A673 (cell line): ENCODE measurements around the gene FCMR. TPM values are rescaled to one million over a fixed set of nuclear protein-coding genes. Genes with fewer than 3 reads are reported as not detected.

Experiments used
- BruUV-seq: library from RNA; stranded (reverse); fragments of 400-500 nt; replicated peaks from 2 replicates; lab custom pipeline; 2021; lab: Mats Ljungman, UMichigan
- CTCF ChIA-PET: fragments of 300-600 bp; sonication (Branson Sonifier 250); formaldehyde crosslinking; loops from one replicate; lab custom pipeline; 2022; ENCODE audit warnings: antibody characterized with exemption; lab: Charles Lee
- POLR2A ChIA-PET: fragments of 300-600 bp; sonication (Branson Sonifier 250); formaldehyde crosslinking; loops from one replicate; lab custom pipeline; 2022; ENCODE audit warnings: antibody characterized with exemption; ENCODE audit not compliant: low non-redundant PET; lab: Charles Lee
- DNase-seq: peaks from one replicate; pipeline ENCODE4 v3.0.0-alpha.2; 2015; ENCODE audit warnings: low spot score
- H3K27ac ChIP-seq: fragments of 200-600 bp; sonication (generic); 2 replicates; pipeline ENCODE4 v1.5.1; 2016; ENCODE audit warnings: mixed run types, low read depth, mild to moderate bottlenecking, mixed read lengths, antibody characterized with exemption, low read length; ENCODE audit not compliant: poor library complexity, severe bottlenecking
- H3K27me3 ChIP-seq: fragments of 200-600 bp; sonication (generic); replicated peaks from 2 replicates; pipeline ENCODE4 v1.6.1; 2017; ENCODE audit warnings: mixed run types, low read depth, mild to moderate bottlenecking, mixed read lengths, antibody characterized with exemption, low read length; ENCODE audit not compliant: insufficient read depth, poor library complexity
- H3K36me3 ChIP-seq: fragments of 200-600 bp; sonication (generic); 2 replicates; pipeline ENCODE4 v1.6.1; 2016; ENCODE audit warnings: mixed run types, mild to moderate bottlenecking, mixed read lengths, antibody characterized with exemption, low read length; ENCODE audit not compliant: insufficient read depth, poor library complexity, severe bottlenecking
- H3K4me1 ChIP-seq: fragments of 200-600 bp; sonication (generic); 2 replicates; pipeline ENCODE4 v1.6.1; 2017; ENCODE audit warnings: mixed run types, mild to moderate bottlenecking, mixed read lengths, antibody characterized with exemption, low read length; ENCODE audit not compliant: insufficient read depth, poor library complexity, severe bottlenecking
- H3K4me3 ChIP-seq: fragments of 200-600 bp; sonication (generic); 2 replicates; pipeline ENCODE4 v1.5.1; 2016; ENCODE audit warnings: low read depth, mixed run types, mild to moderate bottlenecking, mixed read lengths, low read length; ENCODE audit not compliant: poor library complexity, severe bottlenecking
- H3K9me3 ChIP-seq: fragments of 200-600 bp; sonication (generic); 2 replicates; pipeline ENCODE4 v1.6.1; 2016; ENCODE audit warnings: mixed run types, low read depth, mild to moderate bottlenecking, mixed read lengths, antibody characterized with exemption, low read length; ENCODE audit not compliant: poor library complexity, severe bottlenecking
- CTCF ChIP-seq: fragments of 300-800, 200-600 bp; sonication (generic); conservative IDR thresholded peaks from 2 replicates; pipeline ENCODE4 v1.5.1; 2017; ENCODE audit warnings: low read depth, mild to moderate bottlenecking, antibody characterized with exemption, low read length, moderate library complexity, mixed read lengths
- EZH2 ChIP-seq: fragments of 200-600 bp; sonication (generic); IDR thresholded peaks from 2 replicates; pipeline ENCODE4 v1.6.1; 2017; ENCODE audit warnings: borderline replicate concordance, low read depth, mild to moderate bottlenecking, mixed read lengths, antibody characterized with exemption, low read length; ENCODE audit not compliant: poor library complexity, severe bottlenecking
- intact Hi-C: fragments of 100-400 bp; cut with micrococcal nuclease; formaldehyde crosslinking; loops from one replicate; pipeline ENCODE4 v1.10.0; 2022; ENCODE audit not compliant: unreplicated experiment
- total RNA-seq: library from RNA; stranded (reverse); gene quantifications from 2 replicates; pipeline ENCODE4 v1.2.3, GENCODE V29; 2021

The FCMR gene
- total RNA-seq, 1 experiment from 2014 or later: not detected

DNA sequence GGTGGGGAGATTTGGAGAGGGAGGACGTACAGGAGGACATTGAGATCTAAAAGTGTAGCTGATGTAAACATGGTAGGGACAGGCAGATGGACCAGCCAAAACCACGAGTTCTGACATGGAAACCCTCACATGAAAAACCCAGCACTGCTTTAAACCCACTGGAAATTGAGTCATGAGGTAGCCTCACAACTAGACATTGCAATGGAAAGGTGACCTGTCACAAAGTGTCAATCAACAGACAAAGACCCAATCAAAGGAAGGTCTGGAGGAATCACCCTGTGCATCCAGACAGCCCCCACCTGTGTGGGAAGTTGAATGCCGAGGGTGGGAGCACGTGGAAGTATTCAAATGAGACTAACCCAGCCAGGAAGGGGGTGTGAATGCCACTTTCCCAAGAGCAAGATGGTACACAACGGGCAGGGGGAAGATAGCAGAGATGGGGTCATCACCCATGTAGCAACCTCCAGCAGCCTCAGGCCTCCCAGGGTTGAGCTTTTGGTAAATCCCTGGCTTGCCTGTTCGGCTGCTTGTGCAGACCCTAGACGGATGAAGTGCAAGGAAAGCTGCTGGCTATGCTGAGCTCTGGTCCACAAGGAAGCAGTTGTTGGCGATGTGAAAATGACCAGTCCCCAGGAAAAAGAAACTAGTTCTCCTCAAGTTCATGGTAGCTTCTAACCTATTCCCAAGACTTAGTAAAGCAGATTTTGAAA, 5.6 kb downstream of the FCMR start:
- no peak for TF ChIP-seq EZH2
- no peak for TF ChIP-seq CTCF
- ChIA-PET POLR2A (no interaction called here), CTCF (interaction anchor here (0.6 to 0.8 kb wide), 2 partner anchors 181 to 435 kb away, joined by 3 to 4 read pairs; no protein-coding TSS in a partner anchor)
- DNase-seq: no peak
- no TSS peak for BruUV-seq
- H3K4me3 ChIP-seq: no peak overlapping the region
- no peak overlapping the region for H3K27ac ChIP-seq
- H3K4me1 ChIP-seq: no peaks in the 10 kb centered on the region
- H3K27me3 ChIP-seq: no peaks in the 10 kb centered on the region
- intact Hi-C loops: loop anchor here (5.0 kb wide), 1 partner anchor 161 kb away; no protein-coding TSS in a partner anchor
- H3K9me3 ChIP-seq: no peaks in the 10 kb centered on the region
- H3K36me3 ChIP-seq: no peaks in the 10 kb centered on the region

DNA sequence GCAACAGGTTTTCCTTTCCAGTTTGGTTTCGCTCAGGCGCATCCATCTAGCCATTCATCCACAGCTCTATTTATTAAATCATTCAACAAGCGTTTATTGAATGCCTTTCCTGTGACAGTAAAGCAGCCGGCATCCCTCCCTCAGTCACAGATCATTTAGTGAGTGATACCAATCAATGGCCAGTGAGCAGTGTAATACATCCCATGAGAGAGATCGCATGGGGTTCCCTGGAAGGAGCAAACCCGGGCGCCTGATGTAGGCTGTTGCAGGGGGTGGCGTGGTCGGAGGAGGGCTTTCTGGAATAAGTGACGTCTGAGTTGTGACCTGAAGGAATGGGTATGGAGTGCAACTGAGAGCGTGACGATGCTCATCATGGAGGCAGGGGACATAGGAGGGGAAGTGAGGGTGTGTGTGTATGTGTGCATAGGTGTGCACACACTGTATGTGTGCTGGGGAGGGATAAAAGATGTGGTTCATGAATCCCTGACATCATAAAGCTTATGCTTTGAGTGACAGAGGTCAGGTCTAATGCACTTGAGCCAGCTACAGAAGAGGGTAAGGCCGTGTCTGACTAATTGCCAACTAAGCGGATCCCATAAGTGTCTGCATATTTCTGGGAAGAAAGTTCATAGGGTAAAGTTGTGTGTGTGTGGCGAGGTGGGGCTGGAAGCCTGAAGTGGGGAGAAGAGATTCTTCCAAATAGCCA, 6.6 kb downstream of the FCMR start:
- H3K36me3 ChIP-seq: no peaks in the 10 kb centered on the region
- no peaks in the 10 kb centered on the region for H3K9me3 ChIP-seq
- intact Hi-C loops: loop anchor here (5.0 kb wide), 1 partner anchor 162 kb away; no protein-coding TSS in a partner anchor
- DNase-seq: no peak
- no TSS peak for BruUV-seq
- no peak for TF ChIP-seq EZH2
- no peak for TF ChIP-seq CTCF
- no peak overlapping the region for H3K27ac ChIP-seq
- H3K27me3 ChIP-seq: peaks cover 8% of the 10 kb centered on the region
- no peaks in the 10 kb centered on the region for H3K4me1 ChIP-seq
- ChIA-PET POLR2A (no interaction called here), CTCF (interaction anchor here (0.6 kb wide), 1 partner anchor 434 kb away, joined by 4 read pairs; no protein-coding TSS in a partner anchor)
- no peak overlapping the region for H3K4me3 ChIP-seq

GRCh38 chr1:206913766-206914537, 7.8 kb downstream of the FCMR start:
- Histone ChIP-seq H3K4me1 (no peaks in the 10 kb centered on the region), H3K27me3 (peaks cover 20% of the 10 kb centered on the region), H3K4me3 (no peak overlapping the region), H3K27ac (no peak overlapping the region), H3K9me3 (no peaks in the 10 kb centered on the region), H3K36me3 (no peaks in the 10 kb centered on the region)
- ChIA-PET CTCF (no interaction called here), POLR2A (no interaction called here)
- intact Hi-C loops: loop anchor here (2.0 to 5.0 kb wide), 5 partner anchors 49 to 585 kb away; partner anchors contain the start of gene IL20
- no TSS peak for BruUV-seq
- TF ChIP-seq CTCF: no peak
- no peak for TF ChIP-seq EZH2
- no peak for DNase-seq
